RWPE2 (cell line): ENCODE measurements around the gene SNTA1.
A peak's percentile ranks its signal among the peaks of the same experiment; 100 is the strongest.
"Not testable (repeated sequence)": the region's sequence is repeated elsewhere in the genome, so short reads cannot be mapped to it uniquely, and the experiment has no call there.

Source experiments
- ATAC-seq: fragments of 200-7000 bp; cut with Tn5 transposase; 3 replicates; pipeline ENCODE4 v1.9.1; 2021; ENCODE audit warnings: low read depth
- DNase-seq: peaks from one replicate; pipeline ENCODE4 v3.0.0-alpha.2; 2020; ENCODE audit warnings: low spot score
- H3K27ac ChIP-seq: fragments of 450-650 bp; 2 replicates; pipeline ENCODE4 v1.5.1; 2017; ENCODE audit warnings: mild to moderate bottlenecking; ENCODE audit not compliant: poor library complexity, severe bottlenecking
- H3K27me3 ChIP-seq: fragments of 250-450 bp; sonication (Bioruptor Pico); 2 replicates; pipeline ENCODE4 v1.5.1; 2021; ENCODE audit warnings: mild to moderate bottlenecking, moderate library complexity; ENCODE audit not compliant: insufficient read depth, poor library complexity, severe bottlenecking
- H3K36me3 ChIP-seq: fragments of 250-450 bp; sonication (Bioruptor Pico); 2 replicates; pipeline ENCODE4 v1.5.1; 2020; ENCODE audit warnings: low read depth, mild to moderate bottlenecking, moderate library complexity
- H3K4me1 ChIP-seq: fragments of 250-450 bp; sonication (Bioruptor Pico); 2 replicates; pipeline ENCODE4 v1.5.1; 2021; ENCODE audit warnings: mild to moderate bottlenecking, moderate library complexity; ENCODE audit not compliant: insufficient read depth, poor library complexity, severe bottlenecking
- H3K4me3 ChIP-seq: fragments of 250-450 bp; sonication (Bioruptor Pico); 2 replicates; pipeline ENCODE4 v1.5.1; 2021; ENCODE audit warnings: mild to moderate bottlenecking, moderate library complexity; ENCODE audit not compliant: severe bottlenecking
- H3K9me3 ChIP-seq: fragments of 250-450 bp; sonication (Bioruptor Pico); 2 replicates; pipeline ENCODE4 v1.5.1; 2021; ENCODE audit warnings: mild to moderate bottlenecking, moderate library complexity; ENCODE audit not compliant: severe bottlenecking
- TF ChIP-seq, protein P1 (sequence below): fragments of 450-650 bp; IDR thresholded peaks from one replicate; pipeline ENCODE4 v1.5.1; 2017; ENCODE audit warnings: mild to moderate bottlenecking, moderate library complexity; ENCODE audit not compliant: poor library complexity, severe bottlenecking

The SNTA1 gene

DNA sequence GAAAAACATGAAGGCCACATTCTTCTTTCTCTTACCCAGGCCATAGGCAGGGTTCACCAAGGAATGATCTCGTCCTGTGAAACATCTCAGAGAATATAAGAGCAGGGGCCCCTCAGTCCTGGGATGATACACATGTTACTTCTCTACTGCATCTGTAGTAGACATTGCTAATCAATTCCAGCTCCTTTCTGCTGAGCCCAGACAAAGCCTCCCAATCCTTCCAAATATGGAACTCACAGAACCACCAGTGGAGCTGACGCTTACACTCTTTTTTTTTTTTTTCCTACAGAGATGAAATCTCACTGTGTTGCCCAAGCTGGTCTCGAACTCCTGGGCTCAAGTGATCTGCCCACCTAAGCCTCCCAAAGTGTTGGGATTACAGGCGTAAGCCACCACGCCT lies 9.1 kb downstream of the SNTA1 start:
- no peak overlapping the region for H3K27ac ChIP-seq
- H3K9me3 ChIP-seq = no peaks in the 10 kb centered on the region
- no peaks in the 10 kb centered on the region for H3K27me3 ChIP-seq
- no peak overlapping the region for H3K4me3 ChIP-seq
- H3K36me3 ChIP-seq = no peaks in the 10 kb centered on the region
- no peaks in the 10 kb centered on the region for H3K4me1 ChIP-seq
- ATAC-seq = no peak
- no peak for DNase-seq
- TF ChIP-seq, protein P1, sequence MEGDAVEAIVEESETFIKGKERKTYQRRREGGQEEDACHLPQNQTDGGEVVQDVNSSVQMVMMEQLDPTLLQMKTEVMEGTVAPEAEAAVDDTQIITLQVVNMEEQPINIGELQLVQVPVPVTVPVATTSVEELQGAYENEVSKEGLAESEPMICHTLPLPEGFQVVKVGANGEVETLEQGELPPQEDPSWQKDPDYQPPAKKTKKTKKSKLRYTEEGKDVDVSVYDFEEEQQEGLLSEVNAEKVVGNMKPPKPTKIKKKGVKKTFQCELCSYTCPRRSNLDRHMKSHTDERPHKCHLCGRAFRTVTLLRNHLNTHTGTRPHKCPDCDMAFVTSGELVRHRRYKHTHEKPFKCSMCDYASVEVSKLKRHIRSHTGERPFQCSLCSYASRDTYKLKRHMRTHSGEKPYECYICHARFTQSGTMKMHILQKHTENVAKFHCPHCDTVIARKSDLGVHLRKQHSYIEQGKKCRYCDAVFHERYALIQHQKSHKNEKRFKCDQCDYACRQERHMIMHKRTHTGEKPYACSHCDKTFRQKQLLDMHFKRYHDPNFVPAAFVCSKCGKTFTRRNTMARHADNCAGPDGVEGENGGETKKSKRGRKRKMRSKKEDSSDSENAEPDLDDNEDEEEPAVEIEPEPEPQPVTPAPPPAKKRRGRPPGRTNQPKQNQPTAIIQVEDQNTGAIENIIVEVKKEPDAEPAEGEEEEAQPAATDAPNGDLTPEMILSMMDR = no peak

DNA sequence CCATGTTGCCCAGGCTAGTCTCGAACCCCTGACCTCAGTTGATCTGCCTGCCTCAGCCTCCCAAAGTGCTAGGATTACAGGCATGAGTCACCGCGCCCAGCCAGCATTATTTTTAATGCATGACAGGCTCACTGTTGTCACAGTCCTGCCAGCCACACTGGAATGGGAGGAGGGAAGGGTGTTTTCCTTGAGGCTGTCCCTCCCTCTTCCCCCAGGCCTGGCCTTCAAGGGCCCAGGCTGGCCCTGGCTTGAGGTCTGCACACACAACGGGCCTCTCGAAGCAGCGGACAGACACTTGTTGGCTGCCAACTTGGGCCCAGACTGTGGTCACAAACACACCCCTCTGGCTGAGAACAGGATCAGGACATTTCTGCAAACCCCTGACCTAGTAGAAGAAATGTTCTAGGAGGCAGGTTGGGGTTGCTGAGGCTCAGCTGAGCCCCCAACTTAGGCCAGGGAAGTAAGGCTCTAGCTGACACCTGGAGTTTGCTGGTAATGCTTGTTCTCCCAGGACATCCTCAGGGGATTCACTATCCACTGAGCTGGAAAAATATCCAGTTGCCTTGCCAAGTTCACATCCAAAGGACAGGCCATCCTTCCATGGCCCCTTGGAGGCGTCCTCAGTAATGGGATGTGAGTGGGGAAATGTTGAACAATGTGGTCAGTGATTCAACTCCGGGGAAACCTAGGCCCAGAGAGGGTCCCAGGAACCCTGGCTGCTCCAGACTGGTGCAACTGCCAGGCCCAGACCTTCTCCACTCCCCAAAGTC lies 9.9 kb downstream of the SNTA1 start:
- Histone ChIP-seq H3K9me3 (no peaks in the 10 kb centered on the region), H3K27ac (no peak overlapping the region), H3K27me3 (no peaks in the 10 kb centered on the region), H3K36me3 (no peaks in the 10 kb centered on the region), H3K4me1 (no peaks in the 10 kb centered on the region), H3K4me3 (no peak overlapping the region)
- TF ChIP-seq, protein P1 = no peak
- ATAC-seq (no peak), DNase-seq (no peak)

DNA sequence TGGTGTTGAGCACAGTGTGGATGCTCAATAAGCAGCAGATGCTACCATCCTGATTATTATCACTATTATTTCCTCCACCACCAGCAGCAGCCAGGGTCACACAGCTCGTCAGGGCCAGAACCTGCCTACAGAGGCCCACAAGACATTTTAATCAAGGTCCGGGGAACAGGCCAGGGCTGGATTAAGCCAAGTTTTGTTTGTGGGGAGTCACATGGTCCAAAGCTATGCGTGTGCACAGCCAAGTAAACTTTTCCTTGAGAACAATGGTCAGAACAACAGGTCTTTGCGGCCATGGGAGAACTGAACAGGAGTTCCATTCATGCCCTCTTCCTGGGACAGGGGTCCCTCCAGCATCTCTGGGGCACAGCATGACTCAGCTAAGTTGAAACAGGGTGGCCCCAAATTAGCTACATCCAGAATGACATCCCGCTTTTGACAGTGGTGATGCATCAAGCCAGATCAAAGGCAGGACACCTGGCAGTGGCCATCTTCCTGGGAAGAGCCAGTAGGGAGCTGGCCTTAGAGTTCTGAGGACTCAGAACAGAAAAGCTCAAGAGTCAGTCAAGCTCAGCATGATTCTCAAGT lies 11.7 kb downstream of the SNTA1 start:
- no peaks in the 10 kb centered on the region for H3K27me3 ChIP-seq
- H3K4me1 ChIP-seq = no peaks in the 10 kb centered on the region
- ATAC-seq (no peak; the same call in 2 of the 3 replicates), DNase-seq (no peak)
- H3K9me3 ChIP-seq = no peaks in the 10 kb centered on the region
- no peak overlapping the region for H3K4me3 ChIP-seq
- no peaks in the 10 kb centered on the region for H3K36me3 ChIP-seq
- TF ChIP-seq, protein P1 = no peak
- no peak overlapping the region for H3K27ac ChIP-seq

DNA sequence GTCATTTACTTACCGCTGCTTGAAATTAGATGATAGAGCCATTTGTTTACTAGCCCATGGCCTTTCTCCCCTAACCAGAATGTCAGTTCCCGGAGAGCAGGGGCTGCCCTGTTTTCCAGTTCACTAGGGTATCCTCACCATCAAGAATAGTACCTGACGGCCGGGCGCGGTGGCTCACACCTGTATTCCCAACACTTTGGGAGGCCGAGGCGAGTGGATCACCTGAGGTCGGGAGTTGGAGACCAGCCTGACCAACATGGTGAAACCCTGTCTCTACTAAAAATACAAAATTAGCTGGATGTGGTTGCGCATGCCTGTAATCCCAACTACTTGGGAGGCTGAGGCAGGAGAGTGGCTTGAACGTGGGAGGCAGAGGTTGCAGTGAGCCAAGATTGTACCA lies 19.7 kb downstream of the SNTA1 start:
- not testable (repeated sequence) for ATAC-seq, H3K4me3 ChIP-seq, H3K9me3 ChIP-seq, H3K36me3 ChIP-seq, H3K4me1 ChIP-seq, H3K27ac ChIP-seq, DNase-seq, H3K27me3 ChIP-seq

DNA sequence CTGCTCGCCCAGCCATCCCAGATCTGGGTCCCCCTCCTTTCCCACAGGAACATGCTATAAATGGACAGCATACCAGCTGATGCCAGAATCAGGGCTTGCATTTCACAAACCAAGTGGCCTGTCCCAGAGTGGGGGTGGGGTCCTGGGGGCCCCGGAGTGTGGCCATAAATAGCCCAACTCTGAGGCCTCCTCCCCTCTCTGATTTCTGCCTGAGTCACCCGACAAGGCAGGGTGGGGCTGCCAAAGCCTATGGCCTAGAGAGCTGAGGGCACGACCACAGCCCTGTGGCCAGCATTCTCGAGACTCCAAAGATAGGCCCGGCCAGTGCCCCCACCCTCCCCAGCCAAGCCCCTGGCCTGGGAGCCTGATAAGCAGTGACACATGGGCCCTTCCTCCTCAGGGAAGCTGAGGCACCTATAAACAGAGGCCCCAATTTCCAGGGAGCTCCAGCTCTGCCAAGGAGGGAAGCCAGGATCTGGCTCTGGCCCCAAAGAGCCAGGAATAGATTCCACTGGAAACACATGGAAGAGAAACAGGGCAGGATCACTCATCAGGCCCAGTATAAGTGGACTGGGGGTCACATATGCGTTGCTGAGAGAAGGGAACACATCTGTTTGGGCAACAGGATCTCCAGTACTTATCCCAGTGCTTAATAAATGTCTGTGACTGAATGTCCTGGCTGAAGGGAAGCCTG lies 20.3 kb downstream of the SNTA1 start:
- Histone ChIP-seq H3K9me3 (no peaks in the 10 kb centered on the region), H3K36me3 (no peaks in the 10 kb centered on the region), H3K27me3 (no peaks in the 10 kb centered on the region), H3K27ac (no peak overlapping the region), H3K4me1 (peaks cover 6% of the 10 kb centered on the region), H3K4me3 (no peak overlapping the region)
- DNase-seq (peak; percentile 78), ATAC-seq (peak; percentile 81)
- TF ChIP-seq, protein P1 = no peak
